T-helper 9 cell (primary cell): ENCODE results near the gene RUNX1.

Experiments
- DNase-seq: peaks from one replicate; pipeline ENCODE4 v3.0.0-alpha.2; 2020

The RUNX1 gene

DNA sequence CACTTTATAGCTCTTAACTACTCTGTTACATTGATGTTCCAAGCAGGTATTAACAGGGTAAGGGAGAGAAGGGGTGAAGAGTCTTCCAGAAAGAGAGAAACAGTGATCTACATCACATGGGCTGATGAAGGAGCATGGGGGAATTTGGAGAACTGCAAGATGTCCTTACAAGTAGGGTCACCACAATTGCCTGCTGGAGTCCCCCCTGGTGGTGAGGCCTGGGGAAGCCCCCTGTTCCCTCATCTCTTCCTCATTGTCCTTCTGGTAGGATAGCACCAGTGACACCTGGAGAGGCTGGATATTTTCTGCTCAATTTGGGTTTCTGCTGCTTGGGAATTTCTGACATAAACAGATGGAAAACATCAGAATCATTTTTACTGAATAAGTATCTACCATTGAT, 126.6 kb downstream of the RUNX1 start:
- DNase-seq = no peak

DNA sequence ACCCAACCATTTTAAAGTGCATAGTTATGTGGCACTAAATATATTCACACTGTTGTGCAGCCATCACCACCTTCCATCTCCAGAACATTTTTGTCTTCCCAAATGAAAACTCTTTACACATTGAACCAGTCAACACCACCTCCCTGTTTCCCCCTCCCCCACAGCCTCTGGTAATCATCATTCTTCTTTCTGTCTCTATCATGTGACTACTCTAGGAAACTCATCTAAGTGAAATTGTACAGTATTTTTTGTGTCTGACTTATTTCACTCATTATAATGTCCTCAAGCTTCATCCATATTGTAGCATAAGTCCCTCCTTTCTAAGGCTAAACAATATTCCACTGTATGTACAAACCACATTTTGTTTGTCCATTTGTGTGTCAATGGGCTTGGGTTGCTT, 128.0 kb downstream of the RUNX1 start:
- no peak for DNase-seq

DNA sequence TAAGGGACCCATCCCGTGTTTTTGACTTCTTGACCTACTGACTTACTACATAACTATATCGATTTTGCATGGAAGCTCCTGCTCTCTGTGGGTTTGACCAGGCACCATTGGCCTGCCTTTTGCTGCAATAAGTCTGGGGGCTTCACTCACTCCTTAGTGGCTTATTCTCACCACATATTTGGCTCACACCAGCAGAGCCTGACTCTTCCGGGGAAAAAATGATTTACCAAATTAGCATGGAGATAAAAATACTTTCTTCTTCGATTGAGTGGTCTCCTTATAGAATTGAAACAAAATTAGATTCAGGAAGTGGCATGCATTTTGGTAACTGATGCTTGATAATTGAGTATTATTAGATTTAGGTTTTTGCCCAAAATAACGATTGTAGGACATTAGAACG, 129.7 kb downstream of the RUNX1 start:
- no peak for DNase-seq

DNA sequence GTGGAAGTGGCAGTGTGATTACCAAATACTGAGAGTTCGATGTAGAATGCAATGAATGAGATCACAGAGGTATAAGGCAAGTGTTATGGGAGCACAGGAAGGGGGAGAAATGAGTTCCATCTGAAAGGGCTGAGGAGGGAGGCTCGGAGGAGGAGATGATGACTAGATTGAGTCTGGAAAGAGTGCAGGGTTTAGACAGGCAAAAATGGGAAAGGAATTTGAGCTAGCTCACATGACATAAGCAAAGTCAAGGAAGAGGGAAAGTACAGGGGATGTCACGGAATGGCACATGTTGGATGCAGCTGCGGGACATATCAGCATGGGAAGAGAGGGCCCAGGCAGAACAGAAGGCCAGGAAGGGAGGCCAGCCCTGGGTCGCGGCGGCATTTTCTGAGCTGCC, 132.7 kb downstream of the RUNX1 start:
- DNase-seq = no peak

DNA sequence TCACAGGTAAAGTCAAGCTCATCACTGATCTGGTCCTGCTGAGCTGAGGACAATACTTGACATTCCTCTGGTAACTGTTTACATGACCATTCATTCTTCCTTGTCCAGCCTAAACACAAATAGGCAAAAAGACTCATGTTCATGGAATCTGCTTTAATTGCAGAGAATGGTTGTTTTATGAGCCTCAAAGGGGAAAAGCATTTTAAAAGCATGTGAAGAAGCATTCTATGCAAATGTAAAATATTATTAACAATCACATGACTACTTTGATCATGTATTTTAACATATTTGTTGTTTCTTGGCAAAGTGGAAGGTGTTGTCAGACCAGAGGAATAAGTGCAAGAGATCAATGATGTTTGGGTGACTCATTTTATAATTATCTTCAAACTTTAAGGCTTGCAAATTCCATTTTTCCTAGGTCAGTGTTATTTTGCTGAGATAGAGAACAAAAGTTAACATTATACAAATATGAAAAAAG, 133.7 kb downstream of the RUNX1 start:
- no peak for DNase-seq

DNA sequence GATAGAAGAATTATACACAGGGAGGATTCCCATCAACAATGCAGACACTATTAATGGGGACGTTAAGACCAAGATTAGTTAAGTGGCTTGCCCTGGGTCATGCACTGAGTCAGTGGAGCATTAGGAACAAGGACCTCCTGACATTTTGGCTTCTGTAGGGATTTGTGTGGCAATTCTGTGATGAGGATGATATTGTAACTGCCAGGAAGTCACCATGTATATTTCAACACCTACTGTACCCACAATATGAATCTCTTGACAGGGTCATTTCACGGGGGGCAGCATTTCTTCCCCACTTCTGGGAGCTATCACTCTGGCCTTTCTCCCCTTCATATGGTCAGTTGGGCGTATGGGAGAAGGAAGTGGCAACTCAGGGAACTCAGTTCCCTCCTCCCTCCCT, 134.9 kb downstream of the RUNX1 start:
- DNase-seq = no peak

DNA sequence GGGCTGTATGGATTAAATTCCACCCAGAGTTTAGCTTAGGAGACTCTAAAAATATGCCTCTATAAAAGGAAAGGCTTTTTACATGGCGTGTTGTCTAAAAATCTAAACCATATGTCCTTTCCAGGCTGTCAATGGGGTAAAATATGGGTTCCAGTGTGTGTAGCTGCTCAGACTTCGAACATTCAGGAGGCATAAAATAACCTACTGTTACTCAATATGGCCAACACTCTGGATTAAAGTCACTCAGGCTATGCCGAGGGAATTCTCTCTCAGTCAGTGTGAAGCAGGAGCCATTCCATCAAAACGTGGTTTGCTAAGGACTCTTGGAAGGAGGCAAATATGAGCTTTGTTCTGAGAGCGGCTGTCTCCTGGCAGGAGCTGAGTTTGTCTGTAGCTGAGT, 135.3 kb downstream of the RUNX1 start:
- DNase-seq = no peak

DNA sequence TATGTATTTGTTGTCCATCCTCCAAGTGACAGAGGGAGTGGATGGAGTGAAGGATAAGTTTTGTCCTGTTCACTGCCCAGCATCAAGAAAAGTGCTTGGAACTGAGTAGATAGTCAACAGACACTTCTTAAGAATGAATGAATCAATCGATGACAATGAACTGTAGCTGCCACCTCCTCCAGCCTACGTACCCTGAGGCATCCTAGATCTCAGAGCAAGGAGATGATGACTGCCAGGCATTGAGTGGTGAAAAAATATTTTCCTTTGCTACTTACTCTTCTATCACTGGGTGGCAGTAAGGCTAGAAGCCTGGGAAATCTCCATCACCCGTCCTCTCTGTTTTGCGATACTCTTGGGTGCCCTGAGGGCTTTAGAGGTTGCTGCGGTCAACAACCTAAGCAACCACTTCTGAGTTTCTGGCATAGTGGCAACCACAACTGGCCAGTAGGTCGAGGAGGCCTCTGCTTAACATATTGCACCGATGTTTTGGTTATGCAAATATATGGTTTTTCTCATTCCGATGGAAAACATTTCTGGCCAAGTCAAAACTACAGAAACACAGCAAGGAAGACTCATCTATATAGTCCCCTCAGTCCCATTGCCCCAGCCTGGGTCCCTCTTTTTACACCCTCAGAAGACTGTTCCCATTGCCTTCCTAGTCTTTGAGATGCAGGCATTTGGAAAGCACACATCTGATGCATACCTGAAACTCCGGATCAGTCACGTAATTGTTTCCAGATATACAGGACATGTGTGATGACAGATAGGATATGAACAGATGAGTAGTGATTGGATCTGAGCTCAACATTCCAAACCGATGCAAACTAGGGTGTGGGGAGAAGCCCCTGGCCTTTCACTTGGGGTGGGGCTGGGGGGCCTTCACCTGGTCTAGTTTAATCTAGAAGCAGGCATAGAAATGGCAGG, 136.8 kb downstream of the RUNX1 start:
- DNase-seq = no peak

DNA sequence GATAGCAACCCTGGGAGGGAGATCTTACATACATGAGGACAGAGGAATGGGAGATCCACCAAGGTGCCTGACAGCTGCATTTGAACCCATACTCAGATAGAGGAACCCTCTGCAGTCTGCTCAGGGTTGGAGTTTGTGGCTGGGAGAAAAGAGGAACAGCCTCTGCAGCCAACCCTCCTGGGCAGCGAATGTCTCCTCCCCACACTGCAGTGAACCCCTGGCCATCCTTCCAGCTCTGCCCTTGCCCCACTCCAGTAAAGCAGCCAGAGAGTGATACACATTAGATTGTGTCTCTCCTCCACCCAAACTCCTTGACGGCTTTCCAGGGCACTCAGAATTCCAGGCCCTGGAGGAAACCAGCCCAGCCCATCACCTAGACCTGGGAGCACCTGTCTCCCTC, 137.7 kb downstream of the RUNX1 start:
- DNase-seq = no peak

DNA sequence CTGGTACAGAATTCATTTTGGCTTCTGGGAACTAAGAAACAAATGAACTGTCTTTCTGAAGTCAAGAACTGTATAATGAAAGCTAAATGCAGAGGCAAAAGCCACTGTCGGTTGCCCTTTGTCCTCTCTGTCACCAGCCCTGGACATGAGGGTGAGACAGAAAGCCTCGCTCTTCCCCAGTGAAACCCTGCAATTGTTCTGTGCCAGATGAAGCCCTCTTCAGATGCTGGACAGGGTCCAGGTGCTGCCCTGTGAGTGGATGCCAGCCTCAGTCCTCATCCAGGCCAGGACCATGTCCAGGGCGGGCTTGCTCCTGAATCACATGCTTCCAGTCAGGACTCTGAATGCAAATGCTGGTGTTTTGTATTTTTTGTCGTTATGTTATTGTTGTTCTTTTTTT, 138.7 kb downstream of the RUNX1 start:
- DNase-seq = no peak

DNA sequence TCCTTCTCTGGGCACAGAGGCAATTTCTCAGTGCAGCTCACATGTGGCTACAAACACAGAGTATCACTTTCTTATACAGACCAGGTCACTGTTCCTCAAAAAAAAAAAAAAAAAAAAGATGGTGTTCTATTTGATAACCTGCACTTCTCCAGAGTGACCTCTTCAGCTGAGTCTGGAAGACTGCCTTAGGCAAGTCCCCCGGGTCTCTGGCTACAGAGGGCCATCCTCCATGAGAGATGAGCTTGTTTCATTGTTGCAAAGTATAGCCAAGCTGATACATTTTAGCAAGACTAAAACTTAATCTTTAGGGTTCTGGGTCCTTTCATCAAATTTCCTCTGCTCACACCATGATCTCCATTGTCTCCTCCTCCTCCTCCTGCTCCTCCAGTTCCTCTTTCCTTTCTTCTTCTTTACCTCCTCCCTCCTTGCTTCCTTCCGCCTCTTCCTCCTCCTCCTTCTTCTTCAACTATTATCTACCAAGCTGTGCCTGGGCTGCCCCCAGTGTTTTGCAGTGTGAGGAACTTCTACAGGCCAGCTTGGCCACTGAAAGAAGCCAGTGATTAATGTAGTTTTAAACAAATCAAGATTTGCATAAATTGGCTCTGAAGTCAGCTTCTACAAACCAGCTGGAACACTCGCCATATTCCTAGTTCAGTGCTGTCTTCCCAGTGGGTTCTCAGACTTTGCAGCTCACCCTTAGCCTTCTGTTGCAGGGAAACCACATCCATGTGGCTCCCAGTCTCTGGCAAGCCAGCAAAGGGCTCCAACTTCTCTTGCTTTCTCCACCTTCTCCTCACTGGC, 139.4 kb downstream of the RUNX1 start:
- DNase-seq = no peak

DNA sequence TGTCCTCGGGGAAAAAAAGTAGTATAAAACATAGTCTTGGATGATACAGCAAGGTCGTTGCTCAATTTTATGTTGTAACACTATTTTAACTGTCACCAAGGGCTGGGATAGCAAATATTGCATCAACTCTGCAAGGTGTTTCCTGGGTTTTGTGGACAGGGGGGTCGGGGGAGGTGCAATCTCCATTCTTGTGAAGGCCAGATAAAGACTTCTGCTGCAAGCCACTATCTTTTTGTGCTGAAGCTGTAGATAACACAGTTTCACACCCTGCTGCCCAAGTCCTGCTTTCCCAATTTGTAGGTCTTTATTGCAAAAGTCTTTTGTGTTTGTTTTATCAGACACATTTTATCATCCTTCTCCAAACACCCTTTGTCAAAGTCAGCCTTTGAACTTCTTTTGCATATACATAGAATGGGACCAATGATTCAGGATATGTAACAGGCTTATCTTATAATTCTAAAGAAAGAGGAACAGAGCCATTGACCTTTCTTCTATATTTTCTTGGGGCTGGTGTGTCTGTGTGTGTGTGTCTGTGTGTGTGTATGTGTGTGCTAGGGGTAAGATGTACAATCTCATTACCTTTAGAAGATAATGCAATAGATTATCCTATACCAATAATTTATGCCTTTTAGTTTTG, 140.6 kb downstream of the RUNX1 start:
- no peak for DNase-seq

DNA sequence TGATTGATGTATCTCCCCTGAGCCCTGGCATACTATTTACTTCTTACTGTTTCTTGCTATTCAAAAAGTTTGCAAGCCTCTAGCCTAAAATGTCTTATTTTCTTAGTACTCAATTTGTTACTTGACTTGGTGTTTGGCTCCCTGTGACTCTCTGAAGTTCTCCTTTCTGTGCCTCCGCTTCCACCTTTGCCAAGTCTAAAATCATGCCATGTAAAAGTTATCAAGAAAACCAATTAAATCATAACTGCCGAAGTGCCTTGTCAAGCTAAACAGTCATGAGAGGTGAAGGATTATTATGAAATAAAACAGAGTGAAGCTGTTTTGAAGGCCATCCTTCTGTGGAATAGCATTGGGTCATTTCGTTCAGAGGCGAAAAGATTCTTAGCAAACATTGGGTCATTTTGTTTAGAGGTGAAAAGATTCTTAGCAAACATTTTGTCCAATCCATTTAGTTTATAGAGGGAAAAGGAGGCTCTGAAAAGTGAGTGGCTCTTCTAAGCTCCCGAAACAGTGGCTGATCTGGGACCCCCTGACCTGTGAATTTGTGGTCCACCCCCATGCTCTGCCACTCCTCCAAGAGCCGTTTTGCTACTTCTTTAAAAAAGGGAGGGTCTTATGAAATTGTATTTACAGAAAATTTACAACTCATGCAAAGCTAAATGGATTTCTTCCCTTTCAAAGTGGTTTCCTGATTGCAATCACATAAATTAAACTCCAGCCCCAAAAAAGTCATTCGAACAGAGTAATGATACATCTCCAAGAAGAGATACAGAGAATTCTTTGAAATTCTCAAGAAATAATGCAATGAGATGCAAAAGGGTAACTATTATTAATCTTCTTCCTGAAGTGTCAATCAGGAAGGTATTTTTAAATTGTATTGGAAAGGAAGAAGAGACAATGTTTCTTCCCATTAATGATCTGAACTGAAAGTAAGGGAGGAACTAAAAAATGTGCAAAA, 141.4 kb downstream of the RUNX1 start:
- DNase-seq = no peak

DNA sequence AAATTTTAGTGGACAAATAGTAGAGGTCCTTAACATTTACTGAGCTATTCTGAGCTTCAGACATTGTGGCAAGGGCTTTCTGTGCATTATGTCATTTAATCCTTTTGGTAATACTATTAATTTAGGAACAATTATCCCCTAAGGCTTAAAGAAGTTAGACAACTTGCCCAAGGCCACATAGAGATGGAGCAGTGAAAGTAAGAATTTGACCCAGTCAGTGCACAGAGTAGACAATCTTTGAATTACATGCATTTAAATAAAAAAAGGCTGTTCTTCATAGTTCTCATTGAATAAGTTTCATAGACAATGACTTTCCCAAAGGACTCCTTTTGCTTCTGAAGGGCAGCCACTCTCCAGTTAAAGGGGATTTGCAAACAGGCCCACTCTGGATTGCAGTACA, 142.7 kb downstream of the RUNX1 start:
- no peak for DNase-seq

DNA sequence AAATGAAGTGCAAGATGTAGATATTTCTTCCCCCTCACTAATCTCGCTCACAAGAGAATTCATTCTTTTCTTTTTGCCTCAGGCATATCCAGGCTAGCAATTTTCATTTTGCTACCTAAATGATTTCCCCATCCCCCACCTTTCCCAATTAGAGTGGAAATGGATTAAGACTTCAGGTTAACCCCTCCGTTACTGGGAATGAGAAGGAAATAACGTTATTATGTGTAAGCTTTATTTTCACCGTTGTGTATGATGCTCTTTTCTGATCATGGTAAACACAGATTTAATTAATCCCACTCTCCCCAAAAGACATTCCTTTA, 143.9 kb downstream of the RUNX1 start:
- no peak for DNase-seq

DNA sequence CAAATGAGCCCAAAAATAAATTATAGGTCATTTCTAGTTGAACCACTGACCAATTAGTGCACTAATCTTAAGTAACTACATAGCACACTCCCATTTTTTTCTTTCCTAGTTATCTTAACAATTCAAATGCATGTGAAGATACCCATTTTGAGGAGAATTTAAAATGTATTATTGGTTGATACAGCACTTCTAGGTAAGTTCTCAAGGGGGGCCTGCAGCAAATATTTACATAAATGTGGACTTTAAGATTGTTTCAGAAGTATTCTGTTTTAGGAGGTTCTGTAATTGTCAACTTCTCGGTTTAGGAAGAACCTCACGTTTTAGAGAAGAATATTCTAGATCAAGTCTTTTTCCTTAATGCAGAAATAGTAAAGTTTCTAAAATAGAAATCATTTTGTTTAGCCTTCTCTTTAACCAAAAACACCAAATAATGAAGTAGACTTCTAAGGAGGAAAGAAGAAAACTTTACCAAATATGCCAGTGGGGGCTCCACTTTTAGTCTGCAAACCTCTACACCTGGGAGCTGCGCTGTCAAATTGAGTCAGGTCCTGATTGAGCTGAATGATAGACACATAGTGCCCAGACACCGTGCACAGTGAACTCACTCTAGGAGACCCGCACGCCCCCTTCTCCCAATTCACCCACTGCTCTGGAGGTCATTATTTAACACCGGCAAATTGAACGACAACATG, 144.4 kb downstream of the RUNX1 start:
- no peak for DNase-seq

DNA sequence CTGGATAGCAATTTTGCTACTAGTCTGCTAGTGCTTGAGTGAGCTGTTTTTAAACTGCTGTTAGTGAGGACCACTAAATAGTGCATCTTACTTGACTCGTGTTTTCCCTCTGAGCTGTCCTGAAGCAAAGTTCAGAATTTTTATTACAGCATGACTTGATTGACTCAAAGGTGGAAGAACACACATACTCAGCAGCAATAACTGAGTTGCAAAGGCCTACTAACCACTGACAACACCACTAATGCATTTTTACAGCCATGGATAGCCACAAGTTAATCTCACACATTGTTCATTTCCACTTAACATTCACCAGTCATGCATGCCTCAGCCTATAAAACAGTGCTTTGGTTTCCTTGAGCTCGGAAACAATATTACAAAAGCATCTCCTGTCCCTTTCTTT, 148.7 kb downstream of the RUNX1 start:
- no peak for DNase-seq

DNA sequence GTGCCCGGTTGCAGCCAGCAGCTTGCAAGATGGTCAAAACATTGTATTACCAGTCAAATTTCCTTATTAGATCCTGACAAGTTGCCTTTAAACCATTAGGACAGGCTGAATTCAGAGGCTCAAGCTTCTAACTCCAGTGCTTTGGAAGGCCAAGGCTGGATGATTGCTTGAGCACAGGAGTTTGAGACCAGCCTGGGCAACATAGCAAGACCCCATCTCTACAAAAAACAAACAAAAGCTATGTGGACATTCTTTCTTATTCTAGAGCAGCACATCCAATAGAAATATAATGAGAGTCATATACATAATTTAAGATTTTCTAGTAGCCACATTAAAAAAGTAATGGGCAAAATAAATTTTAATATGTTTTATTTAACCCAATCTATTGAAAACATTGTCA, 149.3 kb downstream of the RUNX1 start:
- no peak for DNase-seq

DNA sequence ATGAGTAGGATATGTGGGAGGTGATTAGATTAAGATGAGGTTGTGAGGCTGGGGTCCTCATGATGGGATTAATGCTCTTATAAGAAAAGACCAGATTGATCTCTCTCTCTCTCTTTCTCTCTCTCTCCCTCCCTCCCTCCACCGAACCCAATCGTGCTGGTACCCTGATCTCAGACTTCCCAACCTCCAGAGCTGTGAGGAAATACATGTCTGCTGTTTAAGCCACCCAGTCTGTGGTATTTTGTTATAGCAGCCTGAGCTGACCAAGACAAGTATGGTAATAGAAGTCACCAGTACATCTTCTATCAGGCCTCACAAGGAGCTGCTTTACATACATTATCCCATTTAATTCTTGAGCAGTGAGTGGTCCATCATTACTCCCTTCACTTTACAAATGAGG, 149.8 kb downstream of the RUNX1 start:
- DNase-seq = no peak

DNA sequence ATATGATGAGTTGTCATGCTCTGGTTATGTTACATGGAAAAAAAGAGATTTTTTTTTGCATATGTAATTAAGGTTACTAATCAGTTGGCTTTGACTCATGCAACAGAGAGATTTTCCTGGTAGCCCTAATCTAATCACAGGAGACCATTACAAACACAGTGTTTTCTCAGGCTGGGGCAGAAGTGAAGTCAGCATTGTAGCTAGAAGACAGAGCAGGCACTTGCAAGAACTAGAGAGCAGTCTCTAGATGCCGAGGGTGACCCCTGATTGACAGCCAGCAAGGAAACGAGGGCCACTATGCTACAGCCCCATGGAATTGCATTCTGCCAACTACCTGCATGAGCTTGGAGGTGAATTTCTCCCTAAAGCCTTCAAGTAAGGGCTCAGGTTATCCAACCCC, 151.3 kb downstream of the RUNX1 start:
- DNase-seq = no peak

DNA sequence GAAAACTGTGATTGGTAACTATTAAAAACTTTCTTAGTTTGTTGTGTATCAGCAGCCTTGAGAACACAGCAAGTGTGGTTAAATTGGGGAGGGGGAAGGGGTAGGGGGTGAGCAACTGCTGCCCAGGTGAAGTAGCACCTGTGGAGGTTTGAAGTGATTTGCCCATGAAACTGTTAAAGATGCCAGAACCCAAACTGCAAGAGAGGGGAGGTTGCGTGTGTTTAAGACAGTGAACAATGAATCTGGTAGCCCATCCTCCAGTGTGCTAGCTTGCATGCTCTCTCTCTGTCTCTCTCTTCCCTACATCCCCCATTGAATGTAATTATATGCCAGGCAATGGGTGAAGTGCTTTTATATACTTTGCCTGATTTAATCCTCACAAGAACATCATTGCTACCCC, 154.7 kb downstream of the RUNX1 start:
- no peak for DNase-seq

DNA sequence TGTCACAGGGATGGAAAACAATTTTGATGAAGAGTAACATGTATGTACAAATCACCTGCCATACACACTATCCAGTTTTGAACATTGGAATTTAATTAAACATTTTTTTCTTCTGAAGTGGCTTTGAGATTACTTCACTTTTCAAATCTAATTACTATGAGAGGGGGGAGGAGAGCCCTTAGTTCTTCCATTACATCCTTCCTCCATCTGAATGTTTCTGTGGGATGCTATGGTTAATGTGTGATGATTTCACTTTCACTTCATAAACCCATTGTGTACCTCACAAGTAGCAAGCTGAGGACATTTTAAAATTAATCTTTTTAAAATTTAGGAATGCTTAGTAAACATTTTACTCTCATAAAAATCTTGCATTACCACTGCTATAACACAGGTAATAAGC, 156.9 kb downstream of the RUNX1 start:
- no peak for DNase-seq
